SHP77 (cell line): ENCODE measurements around the gene DDB1.
"Not testable (repeated sequence)": the region's sequence is repeated elsewhere in the genome, so short reads cannot be mapped to it uniquely, and the experiment has no call there.

Source experiments
- DNase-seq, 2 experiments: peaks; one replicate each; lab custom pipeline; 2025; lab: John Stamatoyannopoulos, UW

The DDB1 gene

GRCh38 chr11:61270354-61271076 is 62.4 kb downstream of the DDB1 start:
- DNase-seq: no peak

DNA sequence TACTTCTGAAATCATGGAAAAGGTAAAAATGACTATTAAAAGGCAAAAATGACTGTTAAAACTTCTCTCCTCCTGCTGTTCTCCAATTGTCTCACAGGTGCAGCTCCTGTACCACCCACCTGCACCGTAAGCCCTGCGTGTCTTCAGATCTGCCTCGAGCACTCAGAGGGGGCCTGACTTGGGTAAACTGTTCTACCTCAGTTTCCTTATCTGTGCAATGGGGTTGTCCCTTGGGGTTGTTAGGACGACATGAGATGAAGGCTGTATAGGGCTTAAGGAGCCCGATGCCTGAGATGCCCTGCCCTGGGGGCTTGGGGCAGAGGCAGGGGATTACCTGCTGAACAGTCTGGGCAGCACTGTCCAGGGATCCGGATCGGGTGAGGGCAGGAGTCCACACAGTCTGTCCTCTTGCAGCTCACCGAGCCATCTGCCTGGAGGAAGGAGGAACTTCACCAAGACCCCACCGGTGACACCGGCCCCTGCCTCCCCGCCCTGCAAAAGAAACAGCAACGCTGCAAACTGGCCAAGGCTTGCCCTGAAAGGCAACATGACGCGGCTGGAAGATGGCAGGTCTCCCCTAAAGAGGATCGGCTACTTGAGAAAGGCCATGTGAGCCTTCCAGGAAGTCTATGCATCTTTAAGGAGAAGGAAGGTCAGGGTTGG is 64.2 kb downstream of the DDB1 start:
- no peak for DNase-seq

GRCh38 chr11:61267437-61267841 is 65.5 kb downstream of the DDB1 start:
- DNase-seq: no peak

DNA sequence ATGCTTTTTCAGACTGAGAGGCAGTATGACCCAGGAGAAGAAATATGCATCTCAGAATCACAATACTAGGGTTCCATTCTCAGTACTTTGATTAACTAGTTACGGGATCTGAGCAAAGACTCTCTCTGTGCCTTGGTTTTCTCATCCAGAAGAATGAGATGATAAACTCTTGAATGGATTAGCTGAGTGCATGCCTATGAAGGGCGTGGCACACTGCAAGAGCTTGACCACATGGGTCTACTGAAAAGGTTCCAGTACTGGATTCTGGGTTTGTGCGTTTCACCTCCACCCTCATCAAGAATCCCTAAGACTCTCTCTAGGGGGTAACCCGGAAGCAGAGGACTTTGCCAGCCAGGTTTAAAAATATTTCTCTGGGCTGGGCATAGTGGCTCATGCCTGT is 66.3 kb downstream of the DDB1 start:
- no peak for DNase-seq

GRCh38 chr11:61265357-61265756 is 67.5 kb downstream of the DDB1 start:
- DNase-seq: no peak

- no peak for DNase-seq
Observed at GRCh38 chr11:61264795-61265194, 68.1 kb downstream of the DDB1 start.

GRCh38 chr11:61264371-61264770 is 68.5 kb downstream of the DDB1 start:
- no peak for DNase-seq

DNA sequence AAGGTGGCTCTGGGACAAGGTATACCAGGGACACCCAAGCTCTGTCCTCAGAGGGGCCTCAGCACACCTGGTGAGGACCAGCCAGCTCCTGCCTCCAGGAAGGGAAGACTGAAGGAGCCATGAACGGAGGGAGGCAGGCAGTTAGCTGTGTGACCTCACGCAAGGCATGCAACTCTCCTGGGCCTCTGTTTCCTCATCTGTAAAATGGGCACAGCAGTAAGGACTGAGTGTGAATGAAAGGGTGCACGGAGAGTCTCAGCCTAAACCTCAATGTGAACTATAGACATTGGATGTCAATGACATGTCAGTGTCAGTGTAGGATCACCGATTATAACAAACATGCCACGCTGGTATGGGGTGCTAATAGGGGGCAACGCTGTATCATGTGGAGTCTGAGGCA is 73.5 kb downstream of the DDB1 start:
- DNase-seq: no peak

DNA sequence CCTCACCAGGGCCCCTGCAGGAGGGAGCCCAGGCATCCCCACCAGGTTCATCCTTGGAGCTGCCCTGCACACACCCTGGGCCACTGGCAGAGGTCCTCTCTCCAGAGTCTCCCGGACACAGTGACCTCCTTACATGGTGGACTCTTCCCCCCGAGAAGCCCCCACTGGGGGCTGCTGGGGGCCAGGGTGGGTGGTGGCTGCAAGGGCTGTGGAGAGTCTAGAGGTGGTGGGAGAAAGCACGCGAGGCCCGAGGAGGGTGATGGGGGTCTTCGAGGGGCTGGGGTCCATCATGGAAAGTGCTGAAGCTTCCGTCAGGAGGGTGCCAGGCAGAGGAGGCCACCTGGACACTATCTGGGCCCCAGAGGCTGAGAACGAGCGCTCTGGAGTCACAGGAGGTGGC is 74.4 kb downstream of the DDB1 start:
- DNase-seq: no peak

- no peak for DNase-seq
Observed at GRCh38 chr11:61256710-61257482, 76.0 kb downstream of the DDB1 start.

DNA sequence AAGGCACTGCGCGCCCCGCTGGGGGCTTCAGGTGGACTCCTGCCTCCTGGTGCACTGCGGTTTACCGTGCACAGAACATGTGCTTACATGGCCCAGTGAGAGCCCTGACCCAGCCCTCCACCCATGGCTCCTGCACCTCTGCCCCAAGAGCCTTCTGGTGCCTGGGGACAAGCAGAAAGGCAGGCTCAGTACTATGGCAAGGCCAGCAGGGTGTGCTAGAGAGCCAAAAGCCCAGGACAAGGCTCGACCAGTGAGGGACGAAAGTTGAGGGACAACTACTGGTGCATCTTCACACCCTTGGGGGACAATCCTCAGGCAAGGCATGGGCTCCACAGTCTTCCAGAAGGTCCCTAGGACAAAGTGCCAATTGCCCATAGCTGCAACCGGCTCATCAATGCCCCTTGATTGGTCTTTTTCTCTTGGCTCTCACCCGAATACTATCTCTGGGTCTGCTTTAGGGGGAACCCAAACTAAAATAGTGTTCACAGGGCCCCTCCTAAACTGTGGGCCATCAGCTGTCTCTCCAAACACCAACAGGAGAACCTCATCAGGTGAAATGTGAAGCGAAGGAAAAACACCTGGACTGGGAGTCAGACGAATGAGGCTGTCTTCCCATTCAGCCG is 78.4 kb downstream of the DDB1 start:
- DNase-seq: peak; percentile 12 to 18

GRCh38 chr11:61252332-61252731 is 80.6 kb downstream of the DDB1 start:
- DNase-seq: not testable (repeated sequence)

DNA sequence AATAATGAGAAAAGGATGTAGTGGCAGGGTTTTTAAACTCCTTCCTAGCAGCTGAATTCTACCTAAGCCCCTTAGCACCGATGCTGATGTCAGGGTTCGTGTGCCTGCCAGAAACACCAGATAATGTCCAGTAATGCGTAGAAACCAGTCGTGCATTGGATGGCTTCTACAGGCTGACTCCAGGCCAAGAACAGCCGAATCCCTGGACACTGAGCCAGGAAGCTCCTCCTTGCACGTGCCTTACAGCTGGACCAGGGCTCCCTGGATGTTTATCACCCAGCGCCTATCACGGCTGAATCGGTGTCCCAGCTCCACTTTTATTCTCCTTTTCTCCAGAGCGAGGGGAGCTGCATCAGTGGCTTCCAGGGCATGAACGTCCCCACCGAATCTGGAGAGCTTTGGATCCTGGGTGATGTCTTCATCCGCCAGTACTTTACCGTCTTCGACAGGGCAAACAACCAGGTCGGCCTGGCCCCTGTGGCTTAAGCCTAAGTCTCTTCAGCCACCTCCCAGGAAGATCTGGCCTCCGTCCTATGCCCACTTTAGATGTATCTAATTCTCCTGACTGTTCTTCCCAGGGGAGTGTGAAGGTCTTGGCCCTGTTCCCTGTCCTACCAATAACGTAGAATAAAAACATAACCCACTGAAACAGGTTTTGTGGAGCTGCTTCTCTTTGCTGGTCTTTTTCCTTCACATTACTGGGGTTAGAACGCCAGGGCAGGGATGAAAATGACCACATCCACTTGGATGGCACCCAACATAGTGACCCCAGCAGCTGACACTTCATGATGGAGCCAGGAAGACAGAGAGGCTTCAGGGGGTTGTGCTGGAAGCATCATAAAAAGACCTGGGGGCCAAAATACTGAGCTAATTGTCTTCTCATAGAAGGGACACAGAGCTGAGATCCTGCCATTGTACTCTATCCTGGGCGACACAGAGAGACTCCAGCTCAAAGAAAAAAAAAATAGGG is 81.8 kb downstream of the DDB1 start:
- DNase-seq: not testable (repeated sequence)
